Astrocyte of the cerebellum (primary cell): Measurements from ENCODE around the gene MAP3K3.

ENCODE experiments used
- DNase-seq: peaks from one replicate; pipeline ENCODE4 v3.0.0-alpha.2; 2011; ENCODE audit warnings: low read depth
- H3K4me3 ChIP-seq: 2 replicates; pipeline ENCODE4 v1.5.1; 2011; ENCODE audit warnings: mild to moderate bottlenecking, low read depth, low read length, moderate library complexity
- in situ Hi-C: cut with HindIII; loops from 2 replicates; pipeline ENCODE4 v1.10.0; 2017; ENCODE audit warnings: low sequenced_read_pairs
- TF ChIP-seq, protein P1 (sequence below): IDR thresholded peaks from 2 replicates; pipeline ENCODE4 v1.5.1; 2012; ENCODE audit warnings: low read length, low read depth, moderate library complexity, mild to moderate bottlenecking; ENCODE audit errors: missing control alignments

MAP3K3 gene

DNA sequence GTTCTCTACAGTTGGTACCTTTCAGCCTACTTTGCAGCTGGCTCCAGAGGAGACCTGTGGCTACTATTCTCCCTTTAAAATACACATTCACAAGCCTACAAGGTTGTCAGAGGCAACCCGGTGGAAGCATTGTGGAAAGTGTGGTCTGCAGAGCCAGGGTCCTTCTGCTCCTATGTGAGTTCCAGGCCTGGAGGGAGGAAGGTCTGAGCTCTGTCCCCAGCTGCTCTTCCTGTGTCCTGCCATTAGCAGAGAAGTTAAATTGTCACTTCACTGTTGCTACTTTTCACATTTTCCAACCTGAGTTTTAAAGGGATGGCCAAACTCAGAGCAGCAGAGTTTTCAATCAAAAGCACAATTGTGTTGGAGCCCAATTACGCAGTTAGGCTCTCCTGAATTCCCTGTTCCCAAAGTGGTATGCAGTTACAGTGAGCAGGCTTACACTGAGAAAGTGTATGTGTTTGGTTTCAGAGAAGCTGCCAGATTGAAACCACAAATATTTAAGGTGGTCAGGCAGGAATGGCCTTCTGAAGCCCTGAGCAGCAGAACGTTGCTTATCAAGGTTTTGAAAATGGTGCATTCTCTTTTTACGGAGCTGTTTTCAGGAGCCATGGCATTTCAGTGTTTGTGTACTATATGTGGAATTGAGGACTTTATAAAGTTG, 25.0 kb downstream of the MAP3K3 start:
- in situ Hi-C loops: no loop called here
- no peak overlapping the region for H3K4me3 ChIP-seq
- TF ChIP-seq, protein P1, sequence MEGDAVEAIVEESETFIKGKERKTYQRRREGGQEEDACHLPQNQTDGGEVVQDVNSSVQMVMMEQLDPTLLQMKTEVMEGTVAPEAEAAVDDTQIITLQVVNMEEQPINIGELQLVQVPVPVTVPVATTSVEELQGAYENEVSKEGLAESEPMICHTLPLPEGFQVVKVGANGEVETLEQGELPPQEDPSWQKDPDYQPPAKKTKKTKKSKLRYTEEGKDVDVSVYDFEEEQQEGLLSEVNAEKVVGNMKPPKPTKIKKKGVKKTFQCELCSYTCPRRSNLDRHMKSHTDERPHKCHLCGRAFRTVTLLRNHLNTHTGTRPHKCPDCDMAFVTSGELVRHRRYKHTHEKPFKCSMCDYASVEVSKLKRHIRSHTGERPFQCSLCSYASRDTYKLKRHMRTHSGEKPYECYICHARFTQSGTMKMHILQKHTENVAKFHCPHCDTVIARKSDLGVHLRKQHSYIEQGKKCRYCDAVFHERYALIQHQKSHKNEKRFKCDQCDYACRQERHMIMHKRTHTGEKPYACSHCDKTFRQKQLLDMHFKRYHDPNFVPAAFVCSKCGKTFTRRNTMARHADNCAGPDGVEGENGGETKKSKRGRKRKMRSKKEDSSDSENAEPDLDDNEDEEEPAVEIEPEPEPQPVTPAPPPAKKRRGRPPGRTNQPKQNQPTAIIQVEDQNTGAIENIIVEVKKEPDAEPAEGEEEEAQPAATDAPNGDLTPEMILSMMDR: no peak
- peak; percentile 97 for DNase-seq

DNA sequence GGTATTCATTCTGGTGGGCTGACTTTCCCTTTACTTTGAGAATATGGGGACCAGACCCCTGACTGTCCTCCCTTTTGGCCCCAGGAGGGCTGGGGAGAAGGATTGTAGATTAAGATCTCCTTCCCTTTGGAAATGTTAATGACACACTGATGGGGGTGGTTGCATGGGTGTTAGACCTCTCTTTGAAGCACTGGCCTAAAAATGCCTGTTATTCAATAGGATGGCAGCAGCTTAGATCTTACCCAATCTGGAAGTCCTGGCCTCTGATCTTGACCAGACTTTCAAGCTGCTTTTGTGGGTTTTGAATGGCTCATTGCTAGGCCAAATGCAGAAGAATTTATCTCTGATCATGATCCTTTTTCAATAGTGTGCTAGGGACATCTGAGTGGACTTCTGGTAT, 25.7 kb downstream of the MAP3K3 start:
- TF ChIP-seq, protein P1: no peak
- peak; percentile 46 for DNase-seq
- in situ Hi-C loops: no loop called here
- H3K4me3 ChIP-seq: no peak overlapping the region

DNA sequence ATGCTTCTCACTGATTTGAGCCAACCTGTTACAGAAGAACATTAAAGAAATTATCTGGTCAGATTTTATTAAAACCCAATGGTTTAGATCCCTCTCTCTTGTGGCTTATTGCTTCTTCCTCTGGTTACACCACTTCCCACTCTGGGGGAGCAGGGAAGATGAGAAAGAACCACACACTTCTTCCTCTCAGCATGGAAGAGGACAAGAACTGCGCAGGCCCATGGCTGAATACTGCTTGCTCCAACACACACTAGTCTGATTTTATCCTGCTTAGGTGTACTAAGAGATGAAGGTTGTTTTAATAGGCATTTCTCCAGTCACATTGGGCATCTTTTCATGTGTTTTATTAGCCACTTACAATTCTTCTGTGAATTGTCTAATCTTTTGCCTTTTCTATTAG, 27.6 kb downstream of the MAP3K3 start:
- in situ Hi-C loops: no loop called here
- TF ChIP-seq, protein P1: no peak
- H3K4me3 ChIP-seq: no peak overlapping the region
- no peak for DNase-seq

DNA sequence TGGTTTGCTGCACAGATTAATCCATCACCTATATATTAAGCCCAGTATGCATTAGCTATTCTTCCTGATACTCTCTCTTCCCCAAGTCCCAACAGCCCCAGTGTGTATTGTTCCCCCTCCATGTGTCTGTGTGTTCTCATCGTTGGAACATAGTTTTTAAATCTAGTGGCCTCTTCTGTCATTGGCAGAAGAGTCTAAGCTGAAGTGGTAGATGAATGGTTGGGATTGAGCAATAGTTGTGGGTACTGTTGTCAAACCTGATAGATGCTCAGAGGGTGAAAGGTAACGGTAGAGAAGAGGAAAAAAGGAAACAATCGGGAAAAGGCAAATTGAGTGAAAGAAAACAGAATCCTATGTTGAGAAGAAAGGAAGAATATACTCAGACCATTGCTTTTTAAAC, 29.9 kb downstream of the MAP3K3 start:
- no peak for DNase-seq
- in situ Hi-C loops: no loop called here
- TF ChIP-seq, protein P1: no peak
- no peak overlapping the region for H3K4me3 ChIP-seq

DNA sequence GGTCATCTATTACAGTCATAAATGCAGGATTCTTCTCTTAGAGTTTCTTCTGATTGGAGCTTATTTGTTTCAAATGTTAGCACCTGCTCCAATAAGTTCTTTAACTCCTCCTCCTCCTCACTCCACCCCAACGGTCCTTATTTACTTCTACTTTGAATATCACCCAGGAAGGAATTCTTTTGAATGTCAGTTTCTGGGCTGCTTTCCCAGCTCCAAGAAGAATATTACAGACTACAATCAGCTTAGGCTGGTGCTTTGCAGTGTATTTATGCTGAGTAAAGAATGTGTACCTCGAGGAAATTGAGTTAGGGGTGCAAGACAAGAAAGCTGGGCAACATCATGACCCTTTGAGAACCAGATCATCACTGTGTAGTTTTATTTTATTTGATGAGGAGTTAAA, 30.8 kb downstream of the MAP3K3 start:
- no peak for DNase-seq
- in situ Hi-C loops: no loop called here
- no peak overlapping the region for H3K4me3 ChIP-seq
- TF ChIP-seq, protein P1: no peak

DNA sequence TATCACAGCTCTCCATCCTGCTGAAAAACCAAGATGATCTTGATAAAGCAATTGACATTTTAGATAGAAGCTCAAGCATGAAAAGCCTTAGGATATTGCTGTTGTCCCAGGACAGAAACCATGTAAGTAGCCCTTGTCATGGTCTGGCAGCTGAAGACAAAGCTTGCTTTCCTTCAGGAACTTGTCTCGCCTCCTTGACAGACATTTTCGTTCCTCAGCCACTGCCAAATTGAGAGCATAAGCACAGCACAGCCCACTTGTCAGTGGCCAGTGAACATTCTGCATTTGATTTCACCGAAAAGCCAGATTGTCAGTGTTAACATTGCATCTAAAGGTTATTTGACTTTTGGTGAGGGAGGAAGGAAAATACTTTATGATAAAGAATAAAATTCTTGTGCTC, 35.6 kb downstream of the MAP3K3 start:
- TF ChIP-seq, protein P1: no peak
- DNase-seq: no peak
- no peak overlapping the region for H3K4me3 ChIP-seq
- in situ Hi-C loops: no loop called here

DNA sequence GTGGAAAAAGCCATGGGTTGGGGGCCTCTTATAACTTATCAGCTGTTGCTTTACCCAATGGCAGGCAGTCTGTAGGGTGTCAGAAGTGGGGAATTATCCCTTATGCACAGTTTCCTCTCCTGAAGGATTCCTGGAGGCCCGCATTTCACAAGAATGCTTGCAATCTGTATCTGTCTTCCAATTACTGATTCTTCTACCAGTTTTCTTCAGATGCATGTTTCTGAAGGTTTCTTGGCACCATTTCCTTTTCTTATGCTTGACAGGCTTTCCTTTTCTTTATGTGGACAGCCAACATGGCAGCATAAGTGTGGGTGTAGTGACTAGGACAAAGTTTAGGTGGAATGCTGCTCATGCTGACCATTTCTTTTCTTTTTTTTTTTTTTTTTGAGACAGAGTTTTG, 36.1 kb downstream of the MAP3K3 start:
- DNase-seq: no peak
- in situ Hi-C loops: no loop called here
- no peak overlapping the region for H3K4me3 ChIP-seq
- TF ChIP-seq, protein P1: no peak
